GM12801 (cell line): ENCODE results near the gene KEL.

Experiments used
- CTCF ChIP-seq: IDR thresholded peaks from one replicate; pipeline ENCODE4 v1.5.1; 2011; ENCODE audit warnings: control low read depth; ENCODE audit not compliant: insufficient read length; ENCODE audit errors: extremely low read depth

KEL gene

GRCh38 chr7:142904128-142904527 lies 58.0 kb downstream of the KEL start:
- no peak for TF ChIP-seq CTCF

GRCh38 chr7:142901426-142902259 lies 60.5 kb downstream of the KEL start:
- TF ChIP-seq CTCF, result no peak

- no peak for TF ChIP-seq CTCF
Observed at GRCh38 chr7:142899661-142900060, 62.5 kb downstream of the KEL start.

GRCh38 chr7:142898377-142899170 lies 63.6 kb downstream of the KEL start:
- no peak for TF ChIP-seq CTCF

GRCh38 chr7:142897691-142898090 lies 64.5 kb downstream of the KEL start:
- no peak for TF ChIP-seq CTCF

- no peak for TF ChIP-seq CTCF
Observed at GRCh38 chr7:142896741-142897379, 65.3 kb downstream of the KEL start.

- no peak for TF ChIP-seq CTCF
Observed at GRCh38 chr7:142896151-142896550, 66.0 kb downstream of the KEL start.
